ENCODE measurements around the gene LIPH.
"Not testable (repeated sequence)": the region's sequence is repeated elsewhere in the genome, so short reads cannot be mapped to it uniquely, and the experiment has no call there.

Gene LIPH

GRCh38 chr3:185479373-185479945 lies 72.9 kb downstream of the LIPH start:
- DNase-seq: no peak

- DNase-seq: no peak
These were observed 75.1 kb downstream of the LIPH start for GRCh38 chr3:185477316-185477715.

- DNase-seq: not testable (repeated sequence)
These were observed 77.5 kb downstream of the LIPH start for GRCh38 chr3:185474922-185475321.

GRCh38 chr3:185473290-185473815 lies 79.0 kb downstream of the LIPH start:
- DNase-seq: no peak

- no peak for DNase-seq
These were observed 82.1 kb downstream of the LIPH start for GRCh38 chr3:185470323-185470722.

GRCh38 chr3:185469542-185469941 lies 82.8 kb downstream of the LIPH start:
- no peak for DNase-seq

DNA sequence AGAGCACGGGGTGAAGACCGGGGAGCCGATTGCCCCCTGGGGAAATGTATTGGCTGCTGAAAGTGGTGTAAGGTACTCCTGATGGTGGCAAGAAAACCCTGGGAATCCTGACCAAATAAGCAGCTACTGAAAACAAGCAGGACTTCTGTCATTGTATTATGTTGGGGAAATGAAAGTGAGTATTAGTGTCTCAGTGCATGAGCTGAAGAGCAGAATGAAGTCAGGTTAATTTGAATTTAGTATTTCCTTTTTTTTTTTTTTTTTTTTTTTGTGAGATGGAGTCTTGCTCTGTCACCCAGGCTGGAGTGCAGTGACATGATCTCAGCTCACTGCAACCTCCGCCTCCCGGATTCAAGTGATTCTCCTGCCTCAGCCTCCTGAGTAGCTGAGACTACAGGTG lies 86.3 kb downstream of the LIPH start:
- DNase-seq: not testable (repeated sequence)

GRCh38 chr3:185465471-185465870 lies 86.9 kb downstream of the LIPH start:
- no peak for DNase-seq

DNA sequence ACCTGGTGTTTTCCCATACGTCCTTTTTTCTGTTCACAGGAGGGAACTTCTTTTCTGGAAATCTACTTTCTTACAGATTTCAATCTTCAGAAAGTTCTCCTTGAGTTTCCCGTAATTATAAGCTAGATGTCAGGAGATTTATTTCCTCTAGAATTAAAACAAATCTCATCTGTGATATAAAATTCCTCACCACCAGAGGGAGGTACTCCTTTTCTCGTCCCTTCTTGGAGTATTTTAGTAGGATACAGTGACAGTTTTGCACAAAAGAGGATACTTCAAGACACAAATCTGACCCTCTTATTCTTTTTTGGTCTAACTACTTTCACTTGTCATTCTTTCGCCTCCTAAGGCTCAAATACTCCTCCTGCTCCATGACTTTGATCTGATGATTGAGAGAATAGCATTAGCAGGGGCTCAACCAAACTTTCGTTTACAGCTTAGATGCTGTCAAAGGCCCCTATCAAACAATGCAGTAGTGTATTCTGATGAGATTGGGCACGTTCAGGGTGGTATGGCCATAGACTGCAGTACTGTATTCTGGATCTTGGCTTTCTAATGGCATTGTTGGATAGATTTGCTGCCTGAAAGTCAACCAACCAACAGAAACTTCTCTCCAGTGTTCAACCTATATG lies 91.6 kb downstream of the LIPH start:
- DNase-seq: no peak

DNA sequence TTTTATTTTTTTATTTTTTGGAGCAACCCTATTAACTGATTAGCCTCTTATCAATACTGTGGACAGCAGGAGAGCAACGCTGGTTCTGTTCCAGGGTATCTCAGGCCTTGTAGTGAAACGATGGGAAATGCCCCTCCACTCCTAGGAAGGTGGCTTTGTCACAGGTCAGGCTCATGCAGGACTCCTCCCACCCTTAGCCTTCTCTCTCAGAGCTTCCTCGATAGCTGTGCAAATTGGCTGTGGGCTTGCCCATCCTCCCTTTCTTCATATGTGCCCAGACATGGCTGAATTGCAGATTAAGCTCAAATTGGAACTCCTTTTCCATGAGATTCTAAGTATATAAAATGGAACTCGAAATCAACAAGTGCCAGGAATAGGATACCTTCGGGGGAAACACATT lies 92.1 kb downstream of the LIPH start:
- DNase-seq: no peak

GRCh38 chr3:185457376-185457775 lies 95.0 kb downstream of the LIPH start:
- DNase-seq: no peak
